ENCODE data around the gene LRIG3. TPM values are rescaled to one million over a fixed set of nuclear protein-coding genes. Genes with fewer than 3 reads are reported as not detected.

LRIG3 gene
- total RNA-seq, 4 donors from 2014 or later: 43.0 to 115 (median 107) TPM

- intact Hi-C loops (cut with DNase I; ENCODE audit: low total_unique reads) (no loop called here), in situ Hi-C loops (cut with MboI; ENCODE audit: low pct_ligation_motif_present in 1 of 4, low pct_unique_long_range_greater_than_20kb in 1 of 4, low sequenced_read_pairs in 3 of 4) (no loop called here)
- no peak for DNase-seq
These were observed 46.6 kb upstream of the LRIG3 start for GRCh38 chr12:58966939-58967338.

GRCh38 chr12:58965568-58965967, 45.3 kb upstream of the LRIG3 start:
- in situ Hi-C loops (cut with MboI; ENCODE audit: low pct_ligation_motif_present in 1 of 4, low pct_unique_long_range_greater_than_20kb in 1 of 4, low sequenced_read_pairs in 3 of 4): no loop called here
- Histone ChIP-seq H3K27ac (no peak overlapping the region), H3K9me3 (no peaks in the 10 kb centered on the region), H3K4me3 (no peak overlapping the region), H3K27me3 (no peaks in the 10 kb centered on the region), H3K36me3 (no peaks in the 10 kb centered on the region), H3K4me1 (peaks cover 0 to 6% (median 0%) of the 10 kb centered on the region in 4 donors)
- DNase-seq: no peak
- WGBS, 2 donors (ENCODE audit: low coverage in 1 of 2): 86 to 92% methylated on average over 3 of the region's 3 CpGs
- intact Hi-C loops (cut with DNase I; ENCODE audit: low total_unique reads): no loop called here
- no peak for TF ChIP-seq POLR2AphosphoS5 (IDR thresholded peaks at IDR 0.05)
- no peak for TF ChIP-seq EP300 (IDR thresholded peaks at IDR 0.05; ENCODE audit: low read depth)
- no peak for TF ChIP-seq POLR2A (IDR thresholded peaks at IDR 0.05)
- TF ChIP-seq CTCF (IDR thresholded peaks at IDR 0.05): no peak

More at GRCh38 chr12:58966939-58967338, 46.6 kb upstream of the LRIG3 start:
- Histone ChIP-seq H3K27me3 (no peaks in the 10 kb centered on the region), H3K36me3 (no peaks in the 10 kb centered on the region), H3K27ac (no peak overlapping the region), H3K4me1 (no peaks in the 10 kb centered on the region), H3K4me3 (no peak overlapping the region), H3K9me3 (no peaks in the 10 kb centered on the region)
- WGBS, 2 donors (ENCODE audit: low coverage in 1 of 2): 83% methylated on average over 2 of the region's 2 CpGs
- TF ChIP-seq POLR2AphosphoS5 (IDR thresholded peaks at IDR 0.05) (no peak), CTCF (IDR thresholded peaks at IDR 0.05) (no peak), EP300 (IDR thresholded peaks at IDR 0.05; ENCODE audit: low read depth) (no peak), POLR2A (IDR thresholded peaks at IDR 0.05) (no peak)

GRCh38 chr12:58963844-58964243, 43.5 kb upstream of the LRIG3 start:
- no peaks in the 10 kb centered on the region for H3K36me3 ChIP-seq
- H3K27me3 ChIP-seq: no peaks in the 10 kb centered on the region
- TF ChIP-seq EP300 (IDR thresholded peaks at IDR 0.05; ENCODE audit: low read depth) (no peak), POLR2AphosphoS5 (IDR thresholded peaks at IDR 0.05) (no peak), CTCF (IDR thresholded peaks at IDR 0.05) (no peak), POLR2A (IDR thresholded peaks at IDR 0.05) (no peak)
- no peak overlapping the region for H3K4me3 ChIP-seq
- no peak for DNase-seq
- WGBS, 2 donors (ENCODE audit: low coverage in 1 of 2): 40 to 46% methylated on average over 1 of the region's 1 CpG
- H3K9me3 ChIP-seq: no peaks in the 10 kb centered on the region
- peaks cover 0 to 23% (median 6%) of the 10 kb centered on the region in 4 donors for H3K4me1 ChIP-seq
- in situ Hi-C loops (cut with MboI; ENCODE audit: low pct_ligation_motif_present in 1 of 4, low pct_unique_long_range_greater_than_20kb in 1 of 4, low sequenced_read_pairs in 3 of 4) (no loop called here), intact Hi-C loops (cut with DNase I; ENCODE audit: low total_unique reads) (no loop called here)
- H3K27ac ChIP-seq: peak overlapping the region in 1 of 4 donors; percentile 8

GRCh38 chr12:58961906-58962305, 41.6 kb upstream of the LRIG3 start:
- Histone ChIP-seq H3K27me3 (no peaks in the 10 kb centered on the region), H3K36me3 (no peaks in the 10 kb centered on the region), H3K4me3 (no peak overlapping the region), H3K4me1 (peaks cover 0 to 28% (median 9%) of the 10 kb centered on the region in 4 donors), H3K27ac (peak overlapping the region in 1 of 4 donors; percentile 72), H3K9me3 (no peaks in the 10 kb centered on the region)
- no peak for DNase-seq
- WGBS, 2 donors (ENCODE audit: low coverage in 1 of 2): 70 to 74% methylated on average over 4 of the region's 4 CpGs
- TF ChIP-seq CTCF (IDR thresholded peaks at IDR 0.05) (no peak), EP300 (IDR thresholded peaks at IDR 0.05; ENCODE audit: low read depth) (no peak), POLR2AphosphoS5 (IDR thresholded peaks at IDR 0.05) (no peak), POLR2A (IDR thresholded peaks at IDR 0.05) (no peak)
- in situ Hi-C loops (cut with MboI; ENCODE audit: low pct_ligation_motif_present in 1 of 4, low pct_unique_long_range_greater_than_20kb in 1 of 4, low sequenced_read_pairs in 3 of 4) (no loop called here), intact Hi-C loops (cut with DNase I; ENCODE audit: low total_unique reads) (no loop called here)

Data from transverse colon (tissue), 4 donors.